ENCODE measurements around the gene DUSP22. TPM values are rescaled to one million over a fixed set of nuclear protein-coding genes. Genes with fewer than 3 reads are reported as not detected.
"Not testable (repeated sequence)": the region's sequence is repeated elsewhere in the genome, so short reads cannot be mapped to it uniquely, and the experiment has no call there.

Gene DUSP22
- polyA plus RNA-seq, 3 donors: 107 to 120 (median 117) TPM

DNA sequence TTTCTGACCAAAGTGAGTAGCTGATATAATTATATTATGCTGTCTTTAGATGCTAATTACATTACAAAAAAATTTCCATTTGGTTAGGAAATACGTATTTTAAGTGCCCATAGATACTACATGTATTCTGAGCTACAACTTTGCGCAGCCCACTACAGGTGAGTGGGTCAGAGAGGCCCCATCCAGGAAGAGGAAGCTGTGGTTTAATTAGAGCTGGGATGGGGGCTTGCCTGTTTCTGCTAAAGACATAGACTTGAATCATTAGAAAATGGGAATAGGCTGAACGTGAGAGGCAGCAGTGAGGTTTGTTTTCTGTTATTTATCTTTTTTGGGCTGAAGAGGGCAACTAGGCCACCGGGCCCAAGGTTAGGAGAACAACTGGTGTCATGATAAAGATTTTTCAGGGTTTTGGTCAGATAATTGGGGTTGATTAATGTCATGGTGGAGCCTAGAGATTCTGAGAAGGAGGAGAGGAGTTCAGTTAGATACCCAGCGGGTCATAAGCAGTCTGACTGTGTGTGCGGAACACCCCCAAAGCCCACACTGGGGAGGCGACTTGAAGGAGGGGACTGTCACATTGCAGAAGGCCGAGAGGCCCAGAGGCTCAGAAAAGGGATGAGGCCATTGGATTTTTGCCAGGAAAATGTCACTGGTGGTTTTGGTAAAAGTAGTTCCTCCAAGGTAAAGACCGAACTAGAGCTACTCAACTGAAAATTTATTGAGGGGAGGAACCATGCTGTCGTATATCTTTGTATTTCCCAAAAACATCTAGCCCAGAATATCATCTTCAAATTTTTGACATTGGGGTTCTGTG lies 84.7 kb downstream of the DUSP22 start:
- Histone ChIP-seq H3K36me3 (replicated peaks in 1 of 2; ENCODE audit: control insufficient read depth in 1 of 2, insufficient read depth in 2 of 2, low read length in 2 of 2) (no peaks in the 10 kb centered on the region), H3K9ac (ENCODE audit: insufficient read depth, low read length, poor library complexity, severe bottlenecking) (no peak overlapping the region), H3K27ac (ENCODE audit: low read depth in 1 of 2, low read length in 2 of 2) (no peak overlapping the region), H3K4me3 (replicated peaks in 1 of 3; ENCODE audit: low read depth in 2 of 3, low read length in 3 of 3) (no peak overlapping the region), H3K4me2 (replicated peaks; ENCODE audit: extremely low read depth, low read length, poor library complexity, severe bottlenecking) (no peak overlapping the region), H3K79me2 (ENCODE audit: insufficient read depth, low read length) (no peaks in the 10 kb centered on the region), H4K20me1 (ENCODE audit: insufficient read depth, low read length) (no peaks in the 10 kb centered on the region), H2AFZ (ENCODE audit: insufficient read depth, low read depth, low read length, poor library complexity, severe bottlenecking) (no peak overlapping the region), H3K9me3 (replicated peaks in 1 of 2; ENCODE audit: control insufficient read depth in 1 of 2, insufficient read depth in 1 of 2, low read length in 2 of 2) (no peaks in the 10 kb centered on the region), H3K27me3 (ENCODE audit: control insufficient read depth in 2 of 2, insufficient read depth in 2 of 2, low read length in 2 of 2) (peaks cover 0 to 16% of the 10 kb centered on the region in 2 donors), H3K4me1 (ENCODE audit: control insufficient read depth in 1 of 2, insufficient read depth in 2 of 2, low read length in 2 of 2) (peaks cover 13 to 16% of the 10 kb centered on the region in 2 donors)
- H3K27ac Mint-ChIP-seq: peak overlapping the region in 3 of 7 donors; percentile 2 to 27 (median 7)
- TF ChIP-seq, protein P1, sequence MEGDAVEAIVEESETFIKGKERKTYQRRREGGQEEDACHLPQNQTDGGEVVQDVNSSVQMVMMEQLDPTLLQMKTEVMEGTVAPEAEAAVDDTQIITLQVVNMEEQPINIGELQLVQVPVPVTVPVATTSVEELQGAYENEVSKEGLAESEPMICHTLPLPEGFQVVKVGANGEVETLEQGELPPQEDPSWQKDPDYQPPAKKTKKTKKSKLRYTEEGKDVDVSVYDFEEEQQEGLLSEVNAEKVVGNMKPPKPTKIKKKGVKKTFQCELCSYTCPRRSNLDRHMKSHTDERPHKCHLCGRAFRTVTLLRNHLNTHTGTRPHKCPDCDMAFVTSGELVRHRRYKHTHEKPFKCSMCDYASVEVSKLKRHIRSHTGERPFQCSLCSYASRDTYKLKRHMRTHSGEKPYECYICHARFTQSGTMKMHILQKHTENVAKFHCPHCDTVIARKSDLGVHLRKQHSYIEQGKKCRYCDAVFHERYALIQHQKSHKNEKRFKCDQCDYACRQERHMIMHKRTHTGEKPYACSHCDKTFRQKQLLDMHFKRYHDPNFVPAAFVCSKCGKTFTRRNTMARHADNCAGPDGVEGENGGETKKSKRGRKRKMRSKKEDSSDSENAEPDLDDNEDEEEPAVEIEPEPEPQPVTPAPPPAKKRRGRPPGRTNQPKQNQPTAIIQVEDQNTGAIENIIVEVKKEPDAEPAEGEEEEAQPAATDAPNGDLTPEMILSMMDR (IDR thresholded peaks at IDR 0.05): no peak
- intact Hi-C loops (cut with micrococcal nuclease): no loop called here
- H3K27me3 Mint-ChIP-seq (ENCODE audit: low read depth in 3 of 3): peaks cover 21 to 41% (median 30%) of the 10 kb centered on the region in 3 donors
- H3K36me3 Mint-ChIP-seq: no peaks in the 10 kb centered on the region
- no peak for DNase-seq
- peaks cover 0 to 43% (median 3%) of the 10 kb centered on the region in 7 donors for H3K9me3 Mint-ChIP-seq
- peaks cover 17% of the 10 kb centered on the region for H3K4me1 Mint-ChIP-seq
- WGBS (ENCODE audit: insufficient coverage): 59% methylated on average over 6 of the region's 10 CpGs
- H3K4me3 Mint-ChIP-seq: no peak overlapping the region

DNA sequence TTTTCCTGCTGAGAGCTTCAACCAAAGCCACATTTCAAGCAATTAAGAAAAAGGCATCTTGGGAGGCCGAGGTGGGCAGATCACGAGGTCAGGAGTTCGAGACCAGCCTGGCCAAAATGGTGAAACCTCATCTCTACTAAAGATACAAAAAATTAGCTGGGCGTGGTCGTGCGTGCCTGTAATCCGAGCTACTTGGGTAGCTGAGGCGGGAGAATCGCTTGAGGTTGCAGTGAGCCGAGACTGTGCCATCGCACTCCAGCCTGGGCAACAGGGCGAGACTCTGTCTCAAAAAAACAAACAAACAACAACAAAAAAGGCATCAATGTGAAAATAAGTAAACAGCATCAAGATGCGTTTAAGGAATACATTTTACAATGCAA lies 85.3 kb downstream of the DUSP22 start:
- Mint-ChIP-seq H3K27ac (peak overlapping the region in 1 of 7 donors; percentile 10), H3K9me3 (peaks cover 0 to 39% (median 3%) of the 10 kb centered on the region in 7 donors), H3K27me3 (ENCODE audit: low read depth in 3 of 3) (peaks cover 18 to 39% (median 32%) of the 10 kb centered on the region in 3 donors), H3K4me1 (peaks cover 12% of the 10 kb centered on the region)
- H3K36me3 ChIP-seq (replicated peaks in 1 of 2; ENCODE audit: control insufficient read depth in 1 of 2, insufficient read depth in 2 of 2, low read length in 2 of 2); DNase-seq; intact Hi-C loops (cut with micrococcal nuclease); H3K4me3 ChIP-seq (replicated peaks in 1 of 3; ENCODE audit: low read depth in 2 of 3, low read length in 3 of 3); H3K9me3 ChIP-seq (replicated peaks in 1 of 2; ENCODE audit: control insufficient read depth in 1 of 2, insufficient read depth in 1 of 2, low read length in 2 of 2); H3K4me2 ChIP-seq (replicated peaks; ENCODE audit: extremely low read depth, low read length, poor library complexity, severe bottlenecking); H3K4me3 Mint-ChIP-seq; H3K79me2 ChIP-seq (ENCODE audit: insufficient read depth, low read length); H2AFZ ChIP-seq (ENCODE audit: insufficient read depth, low read depth, low read length, poor library complexity, severe bottlenecking); H3K9ac ChIP-seq (ENCODE audit: insufficient read depth, low read length, poor library complexity, severe bottlenecking); H3K27ac ChIP-seq (ENCODE audit: low read depth in 1 of 2, low read length in 2 of 2); H4K20me1 ChIP-seq (ENCODE audit: insufficient read depth, low read length); H3K36me3 Mint-ChIP-seq: not testable (repeated sequence)
- H3K4me1 ChIP-seq (ENCODE audit: control insufficient read depth in 1 of 2, insufficient read depth in 2 of 2, low read length in 2 of 2): peaks cover 7 to 10% of the 10 kb centered on the region in 2 donors
- peaks cover 0 to 13% of the 10 kb centered on the region in 2 donors for H3K27me3 ChIP-seq (ENCODE audit: control insufficient read depth in 2 of 2, insufficient read depth in 2 of 2, low read length in 2 of 2)
- WGBS (ENCODE audit: insufficient coverage): 87% methylated on average over 13 of the region's 13 CpGs

Data from CD14-positive monocyte (primary cell).